Posterior cingulate gyrus (tissue), 11 donors: ENCODE measurements around the gene FAM120AOS.
A peak's percentile ranks its signal among the peaks of the same experiment; 100 is the strongest.

ENCODE experiments used
- DNase-seq, 10 donors: peaks; one replicate each; pipeline versions ENCODE4 v3.0.0 to v3.0.0-alpha.2; 2020 to 2021; ENCODE audit warnings: mixed read lengths in 3 of 10
- intact Hi-C: fragments of 100-400 bp; cut with DNase I; formaldehyde crosslinking; loops from one replicate; pipeline ENCODE4 v1.15.1; 2023

FAM120AOS gene

DNA sequence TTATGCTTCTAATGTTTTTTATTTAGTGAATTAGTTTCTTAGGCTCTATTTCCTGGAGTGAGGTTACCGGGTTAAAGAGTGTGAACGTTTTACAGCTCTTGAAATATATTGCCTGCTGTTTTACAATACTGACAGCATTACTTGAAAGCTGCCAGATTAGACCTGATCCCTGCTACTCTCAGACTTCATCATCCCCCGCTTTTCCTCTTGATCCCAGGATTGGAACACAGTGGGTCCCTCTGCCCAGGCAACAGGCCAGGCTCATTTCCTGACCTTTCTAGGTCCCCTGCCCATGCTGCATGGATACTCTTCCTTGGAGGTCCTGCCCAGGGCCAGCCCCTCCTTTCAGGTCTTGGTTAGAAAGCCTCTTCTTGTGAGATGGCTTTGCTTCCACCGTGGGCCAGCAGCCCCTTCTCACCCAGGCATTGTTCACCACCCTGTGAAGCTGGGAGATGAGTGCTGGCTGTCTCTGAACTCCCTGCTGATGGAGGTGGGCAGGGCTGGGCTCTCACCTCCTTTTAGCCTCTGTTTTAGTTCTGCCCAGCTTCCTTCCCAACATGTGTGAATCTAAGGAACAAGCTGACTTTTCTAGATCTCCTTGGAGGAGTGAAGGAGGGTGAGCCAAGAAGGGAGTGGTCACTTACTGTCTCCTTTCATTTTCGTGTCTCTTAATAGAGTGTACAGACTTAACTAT, 15.5 kb upstream of the FAM120AOS start:
- DNase-seq = no peak
- intact Hi-C loops = loop anchor here (5.0 kb wide), 1 partner anchor 98 kb away; no protein-coding TSS in a partner anchor

DNA sequence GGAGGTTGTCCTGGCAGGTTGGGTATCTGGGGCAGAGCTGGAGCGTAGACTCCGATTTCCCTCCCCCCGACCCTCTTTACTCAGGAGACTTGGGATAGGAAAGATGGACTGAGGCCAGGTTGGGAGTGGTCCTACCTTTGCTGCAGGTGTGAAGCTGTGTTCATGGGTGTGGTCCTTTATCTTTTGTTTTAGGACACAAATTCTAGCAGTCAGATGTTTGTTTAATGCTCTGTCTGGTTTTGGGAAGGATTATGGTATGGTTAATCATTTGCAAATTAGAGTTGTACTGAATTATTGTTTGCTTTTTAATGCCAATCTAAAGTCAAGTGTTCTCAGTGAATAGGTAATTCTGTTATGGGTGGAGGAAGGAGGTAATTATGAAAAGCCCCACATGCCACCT, 14.1 kb upstream of the FAM120AOS start:
- intact Hi-C loops = loop anchor here (5.0 kb wide), 1 partner anchor 100 kb away; no protein-coding TSS in a partner anchor
- DNase-seq = no peak

DNA sequence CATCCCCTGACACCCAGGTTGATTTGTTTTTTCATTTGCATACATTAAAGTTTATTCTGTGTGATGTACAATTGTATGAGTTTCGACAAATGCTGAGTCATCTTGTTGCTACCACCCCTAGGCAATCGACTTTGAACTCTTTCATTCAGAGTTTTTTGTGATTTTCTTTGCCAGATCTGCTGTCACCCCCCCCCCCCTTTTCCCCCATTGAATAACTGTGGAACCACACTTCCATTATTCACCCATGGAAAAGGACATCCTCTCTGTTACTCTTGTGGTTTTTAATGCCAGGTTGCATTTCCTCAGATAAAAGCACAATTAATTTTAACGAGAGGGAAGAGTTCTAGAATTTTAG, 13.7 kb upstream of the FAM120AOS start:
- intact Hi-C loops = loop anchor here (5.0 kb wide), 1 partner anchor 100 kb away; no protein-coding TSS in a partner anchor
- DNase-seq = no peak

DNA sequence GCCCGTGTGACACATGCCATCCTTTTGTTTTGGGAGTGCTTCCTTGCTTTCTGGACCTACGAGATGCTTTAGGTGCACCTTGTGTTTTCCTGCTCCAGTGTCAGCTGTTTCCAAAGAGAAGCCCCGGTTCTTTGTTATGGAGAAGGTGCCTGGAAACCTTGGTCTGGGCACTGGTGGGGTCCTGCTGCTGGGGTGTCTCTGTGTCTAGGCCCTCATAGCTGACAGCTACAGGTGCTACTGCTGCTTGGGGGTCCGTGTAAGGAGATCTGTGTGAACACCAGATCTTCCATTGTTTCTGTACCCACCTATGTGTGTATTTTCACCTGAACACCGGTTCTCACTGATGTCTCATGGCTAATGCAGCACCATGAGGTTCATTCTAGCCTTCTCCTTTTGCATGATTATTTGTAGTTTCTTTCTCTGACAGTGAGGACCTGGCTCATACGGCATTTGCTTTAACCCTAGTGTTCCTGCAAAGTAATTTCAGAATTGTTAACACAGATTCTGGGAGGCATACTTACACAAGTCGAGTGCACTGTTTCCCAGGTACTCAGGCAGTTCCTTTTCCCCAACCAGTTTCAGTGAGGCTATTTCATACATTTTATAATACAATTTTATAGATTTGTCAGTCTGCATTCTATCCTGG, 13.2 kb upstream of the FAM120AOS start:
- intact Hi-C loops = loop anchor here (5.0 kb wide), 1 partner anchor 101 kb away; no protein-coding TSS in a partner anchor
- DNase-seq = no peak

DNA sequence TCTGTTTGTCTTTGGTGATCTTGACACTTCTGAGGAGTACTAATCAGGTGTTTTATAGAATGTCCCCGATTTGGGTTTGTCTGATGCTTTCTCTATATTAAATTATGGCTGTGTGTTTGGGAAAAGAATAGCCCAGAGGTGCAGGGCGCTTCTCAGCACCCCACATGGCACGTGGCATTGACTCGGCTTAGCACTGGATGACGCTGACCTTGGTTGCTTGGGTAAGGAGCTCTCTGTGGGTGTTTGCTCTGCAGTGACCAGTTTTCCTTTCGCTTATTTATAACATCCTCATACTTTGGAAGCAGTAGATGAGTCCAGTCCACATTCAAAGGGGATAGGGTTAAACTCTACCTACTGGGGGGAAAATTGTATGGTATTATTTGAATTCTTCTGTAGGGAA, 12.5 kb upstream of the FAM120AOS start:
- no peak for DNase-seq

DNA sequence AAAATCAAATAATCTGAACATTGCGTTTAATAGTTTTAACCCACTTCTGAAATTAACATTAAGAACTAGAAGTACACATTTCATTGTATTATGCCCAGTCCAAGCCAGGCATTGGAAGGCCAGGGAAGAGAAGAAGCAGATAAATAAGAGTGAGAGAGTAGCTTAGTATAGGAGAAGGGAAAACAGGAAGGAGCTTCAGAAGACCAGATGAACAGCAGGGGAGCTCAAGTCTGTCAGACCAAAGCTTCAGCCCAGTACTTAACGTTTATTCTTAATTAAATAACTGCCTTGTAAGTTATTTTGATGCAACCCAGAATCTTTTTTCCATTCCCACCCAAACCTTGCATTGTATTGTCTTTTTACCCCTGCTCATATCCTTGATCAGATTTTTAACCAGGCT, 11.5 kb upstream of the FAM120AOS start:
- intact Hi-C loops = loop anchor here (5.0 kb wide), 1 partner anchor 102 kb away; no protein-coding TSS in a partner anchor
- DNase-seq = no peak

More for the DNA sequence above, 12.5 kb upstream of the FAM120AOS start:
- intact Hi-C loops = loop anchor here (5.0 kb wide), 1 partner anchor 101 kb away; no protein-coding TSS in a partner anchor

DNA sequence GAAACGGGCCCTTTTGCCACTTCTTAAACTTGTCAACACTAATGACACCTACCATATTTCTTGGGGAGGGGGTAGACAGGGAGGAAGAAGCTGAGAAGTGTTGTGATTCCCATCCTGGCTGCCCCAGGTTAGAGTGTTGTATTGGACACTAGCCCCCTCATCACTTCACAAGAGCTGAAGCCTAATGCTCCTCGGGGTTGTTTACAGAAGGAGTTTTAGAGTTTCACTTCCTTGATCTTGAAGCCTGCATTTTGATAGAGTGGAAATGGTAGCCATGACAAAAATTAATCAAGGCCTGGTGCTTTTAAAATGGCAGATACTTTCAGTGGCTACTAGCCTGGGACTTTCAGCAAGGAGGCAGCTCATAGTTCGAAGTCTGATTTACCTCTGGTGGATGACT, 11.0 kb upstream of the FAM120AOS start:
- intact Hi-C loops = no loop called here
- no peak for DNase-seq

DNA sequence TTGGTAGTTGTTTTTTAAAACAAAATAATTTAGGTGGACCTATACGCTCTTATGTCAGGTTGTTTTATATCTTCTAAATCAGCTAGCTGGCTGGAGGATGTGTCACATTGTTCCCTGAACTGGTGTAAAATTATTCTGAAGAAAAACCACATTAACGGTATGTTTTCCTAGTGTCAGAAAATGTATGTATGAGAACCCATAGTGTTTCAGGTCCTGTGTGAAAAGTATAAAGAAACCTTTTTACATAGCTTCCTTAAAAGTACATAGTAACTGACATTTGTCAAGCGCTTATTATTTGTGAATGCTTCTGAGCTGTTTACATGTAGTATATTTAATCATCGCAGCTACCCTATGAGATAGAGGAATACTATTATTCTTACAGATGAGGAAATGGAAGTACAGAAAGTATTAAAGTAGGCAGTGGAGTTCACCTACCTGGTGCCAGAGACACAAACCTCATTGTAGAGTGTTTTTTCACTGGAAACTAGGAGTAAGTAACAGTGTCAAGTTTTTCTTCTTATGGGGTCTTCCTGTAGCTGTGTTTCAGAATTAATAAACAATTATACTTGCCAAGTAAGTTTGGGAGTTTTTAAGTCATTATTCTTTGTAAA, 10.4 kb upstream of the FAM120AOS start:
- no peak for DNase-seq
- intact Hi-C loops = no loop called here

DNA sequence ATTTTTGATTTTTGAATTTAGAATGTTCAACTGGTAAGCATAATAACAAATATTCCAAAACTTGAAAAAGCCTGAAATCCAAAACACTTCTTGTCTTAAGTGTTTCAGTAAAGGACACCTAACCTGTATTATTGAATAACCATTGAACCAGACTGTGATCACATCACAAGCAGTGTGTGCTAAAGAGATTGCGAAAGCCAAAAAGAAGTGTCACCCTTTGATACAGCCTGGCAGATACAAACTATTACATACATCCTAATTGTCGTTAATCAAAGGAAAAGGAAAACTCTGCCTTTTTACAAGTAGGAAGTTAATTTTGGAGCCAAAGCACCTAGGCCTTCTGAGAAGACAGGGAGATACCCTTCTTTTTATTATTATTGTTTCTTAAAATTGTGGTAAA, 8.4 kb upstream of the FAM120AOS start:
- no peak for DNase-seq
- intact Hi-C loops = no loop called here

DNA sequence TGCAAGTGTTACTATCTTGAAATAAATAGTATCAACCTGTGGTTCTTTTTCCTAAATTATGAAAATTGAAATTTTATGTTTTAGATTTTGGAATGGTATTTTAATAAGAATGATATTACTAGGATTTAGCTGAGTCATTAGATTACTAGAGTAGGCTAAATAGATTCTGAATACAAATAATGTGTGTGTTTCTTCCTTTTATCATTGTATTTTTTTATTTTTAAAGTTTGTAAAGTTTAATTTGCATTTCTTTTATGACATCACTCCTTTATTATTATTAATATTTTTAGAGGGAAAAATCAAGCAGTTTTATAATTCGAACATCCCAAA, 8.0 kb upstream of the FAM120AOS start:
- intact Hi-C loops = no loop called here
- DNase-seq = no peak

DNA sequence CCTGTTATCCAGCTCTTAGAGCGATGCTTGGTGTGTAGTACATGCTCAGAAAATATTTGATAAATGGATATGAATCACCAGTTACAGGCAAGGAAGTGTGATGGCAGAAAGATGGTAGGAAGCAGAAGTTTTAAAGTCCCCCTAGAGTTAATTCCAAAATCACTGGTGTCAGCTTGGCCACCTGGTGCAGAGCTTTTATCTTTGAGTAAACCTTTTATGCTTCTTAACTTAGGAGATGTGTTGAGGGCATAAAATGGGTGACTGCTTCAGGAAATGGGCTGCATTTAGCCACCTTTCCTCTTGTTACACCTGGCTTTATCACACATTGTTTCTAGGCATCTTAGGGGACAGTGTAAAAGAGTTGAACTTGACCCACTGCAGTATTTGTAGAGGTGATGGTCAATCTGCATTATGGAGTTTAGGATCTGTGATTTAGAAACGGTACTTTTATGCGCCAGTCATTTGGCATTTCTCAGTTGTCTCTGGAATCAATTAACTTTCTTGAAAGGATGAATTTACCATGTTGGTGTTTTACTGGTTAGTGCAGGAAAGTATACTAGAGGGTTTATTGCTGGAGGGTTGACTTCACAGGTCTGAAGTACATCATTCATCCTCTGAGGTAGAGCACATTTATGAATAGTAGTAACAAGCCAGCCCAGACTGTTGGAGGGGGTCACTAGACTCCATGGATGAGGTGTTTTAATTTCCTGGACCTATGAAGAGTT, 7.5 kb upstream of the FAM120AOS start:
- no peak for DNase-seq

DNA sequence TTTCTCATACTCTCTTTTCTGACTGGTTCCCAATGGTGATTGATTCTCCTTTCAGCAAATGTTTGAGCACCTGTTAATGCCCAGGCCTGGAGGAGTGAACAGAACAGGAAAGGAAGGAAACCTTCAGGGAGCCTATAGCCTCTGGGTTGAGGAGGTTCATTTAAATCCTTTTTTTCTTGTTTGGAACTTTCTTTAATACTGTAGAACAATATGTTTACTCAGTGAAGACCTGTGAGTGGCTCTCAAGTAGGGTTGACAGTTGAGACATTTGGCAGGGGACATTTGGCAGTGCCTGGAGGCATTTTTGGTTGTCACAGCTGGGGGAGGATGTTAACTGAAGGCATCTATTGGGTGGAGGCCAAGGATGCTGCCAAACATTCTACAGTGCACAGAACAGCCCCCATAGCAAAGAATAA, 6.1 kb upstream of the FAM120AOS start:
- DNase-seq = peak in 2 of 10 donors; percentile 23 to 76
- intact Hi-C loops = no loop called here

More for the DNA sequence above, 7.5 kb upstream of the FAM120AOS start:
- intact Hi-C loops = no loop called here

DNA sequence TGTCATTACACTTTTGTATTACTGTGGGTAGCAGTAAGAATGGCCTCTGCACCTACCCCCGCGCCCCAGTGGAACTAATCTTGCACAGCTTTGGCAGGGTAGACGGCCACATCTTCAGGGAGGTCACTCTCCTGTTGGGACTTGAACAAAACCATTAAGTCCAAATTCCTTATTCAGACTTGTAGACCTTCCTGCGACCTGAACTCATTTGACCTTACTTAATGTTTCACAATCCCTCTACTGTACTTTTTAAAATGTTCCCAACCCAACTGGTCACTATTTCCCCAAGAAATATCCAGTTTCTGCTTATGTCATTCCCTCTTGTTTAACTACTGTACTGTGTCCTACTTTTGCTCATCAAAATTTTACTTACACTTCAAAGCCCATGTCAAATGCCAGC, 5.3 kb upstream of the FAM120AOS start:
- no peak for DNase-seq
- intact Hi-C loops = no loop called here

DNA sequence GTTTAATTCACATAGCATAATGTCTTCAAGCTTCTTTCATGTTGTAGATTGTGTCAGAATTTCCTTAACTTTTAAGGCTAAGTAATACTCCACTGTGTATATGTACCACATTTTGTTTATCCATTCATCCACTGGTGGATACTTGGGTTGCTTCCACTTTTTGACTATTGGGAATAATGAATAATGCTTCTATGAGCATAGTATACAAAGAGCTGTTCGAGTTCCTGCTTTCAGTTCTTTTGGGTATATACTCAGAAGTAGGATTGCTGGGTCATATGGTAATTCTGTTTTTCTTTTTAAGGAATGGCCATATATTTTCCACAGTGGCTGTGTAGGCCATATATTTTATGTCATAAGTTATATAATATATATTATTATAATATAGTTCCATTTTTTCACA, 3.6 kb upstream of the FAM120AOS start:
- intact Hi-C loops = no loop called here
- DNase-seq = no peak

DNA sequence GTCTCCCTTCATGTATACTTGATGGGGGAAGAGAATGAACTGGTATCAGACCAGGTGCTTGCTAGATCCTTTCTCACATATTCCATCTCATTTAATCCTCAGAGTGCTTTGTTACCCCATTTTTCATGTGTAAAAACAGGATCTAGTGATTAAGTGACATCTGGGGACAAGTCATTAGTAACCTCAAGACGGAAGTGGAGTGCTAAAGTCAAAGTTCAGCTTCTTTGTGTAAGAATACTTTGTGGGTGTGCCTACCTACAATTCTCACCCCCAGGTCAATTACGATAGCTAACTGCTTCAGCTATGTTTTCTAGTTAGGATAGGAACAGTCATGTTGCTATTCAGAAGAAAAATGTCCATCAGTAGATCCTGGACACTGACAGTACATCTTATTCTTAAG, 3.1 kb upstream of the FAM120AOS start:
- intact Hi-C loops = no loop called here
- DNase-seq = no peak

DNA sequence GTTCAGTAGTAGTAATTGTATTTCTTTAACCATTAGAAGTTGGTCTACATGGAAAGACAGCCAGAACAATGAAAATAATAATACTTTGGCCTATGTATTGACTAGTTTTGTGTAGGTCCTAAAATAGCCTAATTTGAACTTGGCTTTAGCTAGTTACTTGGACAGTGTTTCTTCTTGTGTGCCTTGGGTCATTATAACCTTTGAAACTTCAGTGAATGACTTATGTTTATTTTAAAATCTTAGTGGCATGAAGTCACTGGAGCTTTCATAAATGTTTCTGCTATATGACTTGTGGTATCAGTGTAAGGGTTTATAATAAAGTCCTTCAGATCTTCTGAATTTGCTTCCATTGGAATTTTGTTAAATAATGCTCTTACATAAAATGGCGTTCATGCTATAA, 2.6 kb upstream of the FAM120AOS start:
- no peak for DNase-seq
- intact Hi-C loops = no loop called here

DNA sequence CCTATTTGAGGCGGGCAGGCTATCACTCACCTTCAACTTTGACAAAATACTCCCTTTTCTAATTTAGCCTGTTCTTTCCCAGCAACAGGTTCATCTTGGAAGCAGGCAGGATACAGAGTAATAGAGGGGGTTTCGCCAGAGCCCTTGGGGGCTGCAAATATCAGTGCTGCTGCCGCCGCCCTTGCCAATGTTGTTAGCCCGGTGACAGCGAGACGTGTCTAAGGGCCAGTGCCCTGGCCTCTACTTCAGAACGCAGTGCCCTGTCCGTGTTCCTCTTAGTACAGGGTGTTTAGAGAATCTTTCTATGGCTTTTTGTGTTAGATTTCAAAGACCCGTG, 703 bp downstream of the FAM120AOS start:
- intact Hi-C loops = no loop called here
- DNase-seq = peak in 1 of 10 donors; percentile 21

DNA sequence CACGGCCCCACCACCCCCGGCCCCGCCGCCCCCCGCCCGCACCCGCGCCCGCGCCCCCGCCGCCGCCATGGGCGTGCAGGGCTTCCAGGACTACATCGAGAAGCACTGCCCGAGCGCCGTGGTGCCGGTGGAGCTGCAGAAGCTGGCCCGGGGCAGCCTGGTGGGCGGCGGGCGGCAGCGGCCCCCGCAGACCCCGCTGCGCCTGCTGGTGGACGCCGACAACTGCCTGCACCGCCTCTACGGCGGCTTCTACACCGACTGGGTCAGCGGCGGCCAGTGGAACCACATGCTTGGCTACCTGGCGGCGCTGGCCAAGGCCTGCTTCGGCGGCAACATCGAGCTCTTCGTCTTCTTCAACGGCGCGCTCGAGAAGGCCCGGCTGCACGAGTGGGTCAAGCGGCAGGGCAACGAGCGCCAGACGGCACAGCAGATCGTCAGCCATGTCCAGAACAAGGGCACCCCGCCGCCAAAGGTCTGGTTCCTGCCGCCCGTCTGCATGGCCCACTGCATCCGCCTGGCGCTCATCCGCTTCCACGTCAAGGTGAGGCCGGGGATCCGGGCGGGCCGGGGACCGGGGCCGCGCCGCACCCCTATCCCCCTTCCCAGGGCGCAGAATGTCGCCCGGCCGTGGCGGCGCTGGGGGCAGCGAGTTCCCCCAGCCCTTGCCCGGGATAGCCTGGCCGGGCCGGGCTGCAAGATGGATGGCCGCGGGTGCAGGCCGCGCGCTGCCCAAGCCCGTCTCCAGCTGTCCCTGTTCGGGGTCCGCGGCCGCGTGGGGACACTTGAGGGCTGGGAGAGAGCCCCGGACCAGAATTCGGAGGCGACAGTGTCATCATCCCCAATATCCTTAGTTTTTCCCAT, 1.3 kb downstream of the FAM120AOS start:
- peak; percentile 26 to 91 (median 44) for DNase-seq
- intact Hi-C loops = loop anchor here (1.0 kb wide), 1 partner anchor 114 kb away; no protein-coding TSS in a partner anchor

DNA sequence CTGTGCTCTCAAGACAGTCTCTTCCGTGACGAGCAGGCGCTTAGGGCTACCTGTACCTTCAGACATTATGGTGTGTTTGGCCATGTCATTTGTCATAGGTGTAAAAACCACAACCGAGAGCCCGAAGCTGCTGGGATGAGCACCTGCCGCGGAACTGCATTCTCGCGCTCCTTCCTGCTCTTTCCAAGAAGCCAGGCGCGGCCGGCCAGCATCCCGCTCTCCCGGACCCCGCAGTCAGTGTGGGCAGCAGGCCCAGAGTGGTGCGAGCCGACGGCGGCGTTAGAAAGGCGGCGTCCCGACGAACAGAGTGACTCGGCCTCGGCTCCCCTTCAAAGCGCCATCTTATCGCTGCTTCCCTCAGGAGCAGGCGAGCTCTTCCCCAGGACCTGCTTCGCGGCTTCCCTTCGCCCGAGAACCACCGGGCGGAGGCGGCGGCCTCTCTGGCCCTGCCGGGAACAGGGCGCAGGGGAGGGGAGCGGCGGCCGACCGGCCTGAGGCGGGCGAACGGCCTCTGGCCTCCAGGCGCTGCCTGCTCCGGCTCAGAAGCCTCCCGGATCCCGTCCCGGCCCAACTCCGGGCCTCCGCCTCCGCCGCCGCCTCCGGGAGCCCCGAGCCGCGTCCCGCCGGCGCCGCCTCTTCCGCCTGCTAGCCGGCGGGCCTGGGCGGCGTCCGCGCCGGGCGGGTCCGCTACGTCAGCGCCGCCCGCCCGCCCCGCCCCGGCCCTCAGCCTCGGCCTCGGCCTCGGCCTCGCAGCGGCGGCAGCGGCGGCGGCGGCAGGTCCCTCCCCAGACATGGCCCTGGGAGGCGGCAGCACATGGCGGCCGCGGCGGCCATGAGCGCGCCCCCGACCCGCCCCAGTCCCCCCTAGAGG, 2.2 kb downstream of the FAM120AOS start, which contains the start of gene FAM120A:
Gene FAM120A, plus strand, starts transcription at position 741 of the 871 bp plus-strand sequence. CDS start 231 bp downstream, outside the sequence.
- intact Hi-C loops = loop anchor here (1.0 kb wide), 1 partner anchor 115 kb away; no protein-coding TSS in a partner anchor
- DNase-seq = peak; percentile 43 to 94 (median 63)
